Lung (tissue), 12 donors: Measurements from ENCODE around the gene C2CD2. TPM values are rescaled to one million over a fixed set of nuclear protein-coding genes. Genes with fewer than 3 reads are reported as not detected.

Experiments
- ATAC-seq: fragments of 200-7000 bp; cut with Tn5 transposase; one replicate; pipeline ENCODE4 v1.9.1; 2020; ENCODE audit warnings: moderate number of reproducible peaks; ENCODE audit not compliant: insufficient read depth, low FRiP score
- DNase-seq, 3 donors: peaks; one replicate each; pipeline ENCODE4 v3.0.0-alpha.2; 2013 to 2017
- H3K27ac ChIP-seq, 2 donors: one replicate each; pipeline ENCODE4 v1.5.1; 2013; ENCODE audit warnings: mild to moderate bottlenecking in 2 of 2, moderate library complexity in 2 of 2, control low read depth in 1 of 2, inconsistent platforms in 1 of 2, low read depth in 1 of 2, low read length in 1 of 2
- H3K27me3 ChIP-seq, 3 donors: one replicate each; pipeline ENCODE4 v1.5.1; 2013; ENCODE audit warnings: low read length in 2 of 3; ENCODE audit not compliant: control insufficient read depth in 3 of 3, insufficient read depth in 3 of 3
- H3K36me3 ChIP-seq, 4 donors: one replicate each; pipeline ENCODE4 v1.5.1; 2013; ENCODE audit warnings: low read length in 4 of 4, mild to moderate bottlenecking in 1 of 4, moderate library complexity in 1 of 4; ENCODE audit not compliant: control insufficient read depth in 4 of 4, insufficient read depth in 4 of 4
- H3K4me1 ChIP-seq, 5 donors: one replicate each; pipeline ENCODE4 v1.5.1; 2013; ENCODE audit warnings: low read length in 5 of 5, mild to moderate bottlenecking in 2 of 5, moderate library complexity in 1 of 5; ENCODE audit not compliant: control insufficient read depth in 5 of 5, insufficient read depth in 5 of 5
- H3K4me3 ChIP-seq: one replicate; pipeline ENCODE4 v1.5.1; 2013; ENCODE audit warnings: mild to moderate bottlenecking, control low read depth, moderate library complexity
- H3K9ac ChIP-seq, 2 donors: one replicate each; pipeline ENCODE4 v1.5.1; 2013; ENCODE audit warnings: low read length in 2 of 2, control low read depth in 1 of 2; ENCODE audit not compliant: insufficient read depth in 1 of 2
- H3K9me3 ChIP-seq, 4 donors: one replicate each; pipeline ENCODE4 v1.5.1; 2013; ENCODE audit warnings: low read length in 3 of 4, mild to moderate bottlenecking in 1 of 4, moderate library complexity in 1 of 4; ENCODE audit not compliant: control insufficient read depth in 4 of 4, insufficient read depth in 3 of 4
- CTCF ChIP-seq: IDR thresholded peaks from 2 replicates; pipeline ENCODE4 v1.5.1; 2012; ENCODE audit warnings: mild to moderate bottlenecking; ENCODE audit errors: control extremely low read depth, extremely low read depth
- WGBS, 2 donors: extraction: QIAGEN DNeasy Blood & Tissue Kit; methylation state at CpG; one replicate each; pipeline ENCODE4 v1.1.7; 2013; 5-methylcytosine and 5-hydroxymethylcytosine counted together
- polyA plus RNA-seq, 2 donors: library from polyadenylated mRNA; stranded (reverse); fragments of 200-250 nt; gene quantifications; one replicate each; pipeline ENCODE4 v1.2.1, GENCODE V29; 2013
- total RNA-seq, 2 donors: library from RNA; depleted of rRNA in 1 of 2; stranded (reverse); fragments of >200 nt in 1 of 2; gene quantifications; one replicate each; pipeline ENCODE4 v1.2.1, GENCODE V29; 2014 to 2021
- donor health status: control.
- donor health status: control.
- donor health status: Bipolar disorder and iron deficiency.
- donor health status: healthy.
- donor health status: DM: yes; HTN: yes; CAD: no.

The C2CD2 gene
- total and polyA plus RNA-seq, 4 donors, result 7.0 to 19.5 (median 12.2) TPM

GRCh38 chr21:41868062-41868710, 85.6 kb downstream of the C2CD2 start:
- no peaks in the 10 kb centered on the region for H3K36me3 ChIP-seq
- ATAC-seq (no peak), DNase-seq (no peak)
- WGBS, 2 donors, result 87 to 91% methylated on average over 10 of the region's 10 CpGs
- no peaks in the 10 kb centered on the region for H3K9me3 ChIP-seq
- no peak for TF ChIP-seq CTCF
- H3K4me3 ChIP-seq, result no peak overlapping the region
- H3K27ac ChIP-seq, result no peak overlapping the region
- no peak overlapping the region for H3K9ac ChIP-seq
- H3K27me3 ChIP-seq, result no peaks in the 10 kb centered on the region
- H3K4me1 ChIP-seq, result no peaks in the 10 kb centered on the region

GRCh38 chr21:41867313-41867712, 86.5 kb downstream of the C2CD2 start:
- no peak for TF ChIP-seq CTCF
- ATAC-seq (no peak), DNase-seq (no peak)
- Histone ChIP-seq H3K27ac (no peak overlapping the region), H3K36me3 (no peaks in the 10 kb centered on the region), H3K9me3 (no peaks in the 10 kb centered on the region), H3K4me1 (no peaks in the 10 kb centered on the region), H3K27me3 (no peaks in the 10 kb centered on the region), H3K4me3 (no peak overlapping the region), H3K9ac (no peak overlapping the region)
- WGBS, 2 donors, result 95 to 96% methylated on average over 8 of the region's 8 CpGs

DNA sequence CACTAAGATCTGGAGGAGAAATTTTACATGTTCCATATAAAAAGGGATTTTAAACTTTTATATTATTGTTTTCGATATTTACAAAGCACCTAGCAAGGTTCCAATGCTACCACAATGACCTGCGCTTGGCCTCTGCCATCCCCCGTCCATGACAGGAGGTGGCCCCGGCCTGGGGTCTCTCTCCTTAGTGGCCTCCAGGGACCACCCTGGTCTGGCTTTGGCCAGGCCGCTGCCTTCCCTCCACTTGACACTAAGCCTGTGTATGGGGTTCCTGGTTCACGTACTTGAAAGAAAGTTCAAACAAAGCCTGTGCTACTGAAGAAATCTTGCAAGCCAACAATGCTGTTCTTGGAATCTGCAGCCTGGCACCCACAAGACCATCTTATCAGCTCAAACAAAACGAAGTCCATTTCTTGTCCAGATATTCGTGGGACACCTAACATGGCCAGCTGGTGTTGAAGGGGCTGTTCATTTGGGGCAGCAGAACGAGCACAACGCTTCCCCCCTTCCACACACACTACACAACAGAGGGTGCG, 87.5 kb downstream of the C2CD2 start:
- Histone ChIP-seq H3K27me3 (no peaks in the 10 kb centered on the region), H3K9ac (no peak overlapping the region), H3K4me1 (no peaks in the 10 kb centered on the region), H3K4me3 (no peak overlapping the region), H3K27ac (no peak overlapping the region), H3K36me3 (no peaks in the 10 kb centered on the region), H3K9me3 (no peaks in the 10 kb centered on the region)
- ATAC-seq (no peak), DNase-seq (no peak)
- WGBS, 2 donors, result 61 to 81% methylated on average over 11 of the region's 11 CpGs
- TF ChIP-seq CTCF, result no peak
